Body of pancreas (tissue), 4 donors: Measurements from ENCODE around the gene GRID1.

Source experiments
- POLR2A ChIP-seq, 3 donors: fragments of 450-650 bp; IDR thresholded peaks; one replicate each; pipeline ENCODE4 v1.6.1; 2016; ENCODE audit warnings: antibody characterized with exemption in 3 of 3, mild to moderate bottlenecking in 2 of 3
- TF ChIP-seq, protein P1 (sequence below), 7 experiments: fragments of 450-650 bp in 4 of 7; fragments of 200-600 bp in 3 of 7; sonication (generic) in 3 of 7; IDR thresholded peaks; one replicate each; pipeline ENCODE4 v1.5.1; 2016 to 2019; ENCODE audit warnings: antibody characterized with exemption in 7 of 7

DNA sequence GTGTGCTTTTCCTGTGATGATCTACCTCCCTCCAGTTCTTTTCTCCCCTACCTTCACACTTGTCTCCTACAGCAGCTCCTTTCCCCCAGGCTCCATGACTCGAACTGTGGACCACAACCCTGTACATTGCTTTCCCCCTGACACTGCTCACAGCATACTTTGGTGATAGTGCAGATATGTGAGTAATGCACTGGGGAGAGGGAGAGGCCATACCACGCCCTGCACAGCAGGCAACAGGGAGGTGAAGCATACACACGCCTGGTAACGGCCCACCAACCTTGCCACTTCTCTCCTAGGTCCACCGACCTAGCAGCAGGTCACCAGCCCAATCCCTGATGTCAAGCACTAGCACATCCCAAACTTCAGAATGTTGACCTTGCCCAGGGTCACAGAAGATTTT lies 238.2 kb downstream of the GRID1 start:
- TF ChIP-seq, protein P1, sequence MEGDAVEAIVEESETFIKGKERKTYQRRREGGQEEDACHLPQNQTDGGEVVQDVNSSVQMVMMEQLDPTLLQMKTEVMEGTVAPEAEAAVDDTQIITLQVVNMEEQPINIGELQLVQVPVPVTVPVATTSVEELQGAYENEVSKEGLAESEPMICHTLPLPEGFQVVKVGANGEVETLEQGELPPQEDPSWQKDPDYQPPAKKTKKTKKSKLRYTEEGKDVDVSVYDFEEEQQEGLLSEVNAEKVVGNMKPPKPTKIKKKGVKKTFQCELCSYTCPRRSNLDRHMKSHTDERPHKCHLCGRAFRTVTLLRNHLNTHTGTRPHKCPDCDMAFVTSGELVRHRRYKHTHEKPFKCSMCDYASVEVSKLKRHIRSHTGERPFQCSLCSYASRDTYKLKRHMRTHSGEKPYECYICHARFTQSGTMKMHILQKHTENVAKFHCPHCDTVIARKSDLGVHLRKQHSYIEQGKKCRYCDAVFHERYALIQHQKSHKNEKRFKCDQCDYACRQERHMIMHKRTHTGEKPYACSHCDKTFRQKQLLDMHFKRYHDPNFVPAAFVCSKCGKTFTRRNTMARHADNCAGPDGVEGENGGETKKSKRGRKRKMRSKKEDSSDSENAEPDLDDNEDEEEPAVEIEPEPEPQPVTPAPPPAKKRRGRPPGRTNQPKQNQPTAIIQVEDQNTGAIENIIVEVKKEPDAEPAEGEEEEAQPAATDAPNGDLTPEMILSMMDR (IDR thresholded peaks at IDR 0.05), result no peak
- TF ChIP-seq POLR2A (IDR thresholded peaks at IDR 0.05), result no peak
